ENCODE measurements around the gene TMCO4.

The TMCO4 gene

DNA sequence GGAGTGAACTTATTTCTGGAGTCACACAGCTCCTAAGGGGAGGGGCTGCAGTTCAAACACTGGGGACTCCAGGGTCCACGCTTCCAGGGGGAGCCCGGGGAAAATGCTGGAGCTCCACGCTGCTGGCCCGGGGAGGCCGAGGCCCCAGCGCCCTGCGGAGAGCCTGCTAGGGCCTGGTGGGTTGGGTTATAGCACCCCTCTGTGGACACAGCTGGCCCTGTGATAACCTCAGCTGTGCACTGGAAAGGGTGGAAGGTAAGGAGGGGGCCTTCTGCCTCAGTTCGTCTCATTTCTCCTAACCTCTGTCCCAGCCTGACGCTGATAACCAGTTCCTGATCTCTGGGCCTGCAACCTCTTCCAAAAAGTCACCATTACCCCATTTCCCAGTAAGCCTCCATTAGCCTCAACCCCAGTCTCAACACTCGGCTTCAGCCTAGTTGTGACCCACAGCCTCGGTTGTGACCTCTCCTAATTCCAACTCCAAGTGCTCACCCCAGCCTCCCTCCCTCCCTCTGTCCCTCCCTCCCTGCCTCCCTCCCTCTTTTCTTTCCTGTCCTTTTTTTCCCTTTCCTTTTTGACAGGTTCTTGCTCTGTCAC is 148.5 kb downstream of the TMCO4 start:
- Histone ChIP-seq H3K9ac (ENCODE audit: low read length) (no peak overlapping the region), H3K27ac (ENCODE audit: low read depth, low read length) (no peak overlapping the region), H3K27me3 (ENCODE audit: insufficient read depth, low read length) (no peaks in the 10 kb centered on the region), H3K4me3 (ENCODE audit: low read depth, low read length) (no peak overlapping the region), H3K9me3 (ENCODE audit: insufficient read depth, low read depth, low read length) (no peaks in the 10 kb centered on the region), H4K12ac (ENCODE audit: low read depth, low read length) (no peak overlapping the region), H2BK5ac (ENCODE audit: low read depth, low read length, poor library complexity) (no peak overlapping the region), H3K4me1 (ENCODE audit: control insufficient read depth in 1 of 2, insufficient read depth in 2 of 2, low read length in 2 of 2) (peaks cover 3 to 7% of the 10 kb centered on the region in 2 experiments), H4K8ac (ENCODE audit: low read depth, low read length) (no peak overlapping the region), H3K79me1 (ENCODE audit: low read length) (no peaks in the 10 kb centered on the region), H3K23ac (ENCODE audit: low read length) (no peak overlapping the region), H3K36me3 (ENCODE audit: control insufficient read depth in 1 of 2, insufficient read depth in 2 of 2, low read length in 2 of 2) (no peaks in the 10 kb centered on the region), H2BK120ac (ENCODE audit: insufficient read depth, low read length, poor library complexity) (no peak overlapping the region), H3K14ac (ENCODE audit: low read length) (no peak overlapping the region), H3K4ac (ENCODE audit: low read depth, low read length) (no peak overlapping the region), H2AK5ac (ENCODE audit: low read length) (no peak overlapping the region), H3K79me2 (ENCODE audit: control insufficient read depth, insufficient read depth, low read length, poor library complexity) (no peaks in the 10 kb centered on the region), H4K91ac (ENCODE audit: low read depth, low read length) (no peak overlapping the region), H2AFZ (ENCODE audit: insufficient read depth, low read length, poor library complexity) (no peak overlapping the region), H3K18ac (ENCODE audit: low read length) (no peak overlapping the region), H2BK12ac (ENCODE audit: low read length) (no peak overlapping the region), H3K4me2 (ENCODE audit: low read length) (no peak overlapping the region)
- DNase-seq: peak; percentile 12 to 44
- WGBS (ENCODE audit: extremely low coverage, insufficient coverage, insufficient read length): no CpG with 5 or more reads among the region's 11 CpGs

DNA sequence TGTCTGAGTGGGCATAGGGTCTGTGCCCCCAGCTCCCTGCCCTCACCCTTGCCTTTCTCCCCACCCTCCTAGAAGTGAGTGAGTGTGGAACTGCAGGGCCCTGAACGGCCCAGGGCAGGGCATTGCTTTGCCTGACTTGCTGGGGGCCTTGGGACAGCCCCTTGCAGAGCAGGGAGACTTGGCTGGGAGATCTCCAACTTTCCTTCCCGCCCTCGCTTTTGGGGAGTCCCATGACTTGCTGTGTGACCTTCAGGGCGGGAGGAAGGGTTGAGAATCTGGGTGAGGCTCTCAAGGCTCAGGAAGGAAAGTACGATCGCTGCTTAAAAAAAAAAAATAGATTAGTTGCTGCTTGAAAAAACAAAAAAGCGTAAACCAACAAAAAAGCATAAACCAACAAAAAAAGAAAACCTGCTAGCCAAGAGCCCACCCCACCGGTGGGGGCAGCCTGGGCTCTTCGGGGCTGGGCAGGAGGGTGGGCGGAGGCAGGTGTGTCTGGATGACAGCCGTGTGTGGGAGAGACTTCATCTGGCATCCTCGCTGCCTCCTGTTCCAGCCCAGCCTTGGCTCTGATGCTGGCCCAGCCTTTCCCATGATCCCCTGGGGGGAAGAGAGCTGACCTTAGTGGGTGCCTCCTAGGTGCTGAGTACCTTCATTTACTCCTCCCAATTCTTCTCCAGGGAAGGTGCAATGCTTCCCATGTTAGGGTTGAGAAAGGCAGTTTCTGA is 149.1 kb downstream of the TMCO4 start:
- H4K12ac ChIP-seq (ENCODE audit: low read depth, low read length): no peak overlapping the region
- no peak for DNase-seq
- H2AFZ ChIP-seq (ENCODE audit: insufficient read depth, low read length, poor library complexity): no peak overlapping the region
- no peaks in the 10 kb centered on the region for H3K9me3 ChIP-seq (ENCODE audit: insufficient read depth, low read depth, low read length)
- no peak overlapping the region for H4K8ac ChIP-seq (ENCODE audit: low read depth, low read length)
- no CpG with 5 or more reads among the region's 12 CpGs for WGBS (ENCODE audit: extremely low coverage, insufficient coverage, insufficient read length)
- H2BK120ac ChIP-seq (ENCODE audit: insufficient read depth, low read length, poor library complexity): no peak overlapping the region
- H3K4ac ChIP-seq (ENCODE audit: low read depth, low read length): no peak overlapping the region
- H3K14ac ChIP-seq (ENCODE audit: low read length): no peak overlapping the region
- H3K4me1 ChIP-seq (ENCODE audit: control insufficient read depth in 1 of 2, insufficient read depth in 2 of 2, low read length in 2 of 2): peaks cover 3 to 10% of the 10 kb centered on the region in 2 experiments
- no peak overlapping the region for H2BK5ac ChIP-seq (ENCODE audit: low read depth, low read length, poor library complexity)
- H3K79me1 ChIP-seq (ENCODE audit: low read length): no peaks in the 10 kb centered on the region
- H3K23ac ChIP-seq (ENCODE audit: low read length): no peak overlapping the region
- H3K27ac ChIP-seq (ENCODE audit: low read depth, low read length): no peak overlapping the region
- H3K27me3 ChIP-seq (ENCODE audit: insufficient read depth, low read length): no peaks in the 10 kb centered on the region
- no peak overlapping the region for H2BK12ac ChIP-seq (ENCODE audit: low read length)
- H2AK5ac ChIP-seq (ENCODE audit: low read length): no peak overlapping the region
- H3K18ac ChIP-seq (ENCODE audit: low read length): no peak overlapping the region
- H3K4me3 ChIP-seq (ENCODE audit: low read depth, low read length): no peak overlapping the region
- H3K79me2 ChIP-seq (ENCODE audit: control insufficient read depth, insufficient read depth, low read length, poor library complexity): no peaks in the 10 kb centered on the region
- H3K9ac ChIP-seq (ENCODE audit: low read length): no peak overlapping the region
- no peaks in the 10 kb centered on the region for H3K36me3 ChIP-seq (ENCODE audit: control insufficient read depth in 1 of 2, insufficient read depth in 2 of 2, low read length in 2 of 2)
- H3K4me2 ChIP-seq (ENCODE audit: low read length): no peak overlapping the region
- no peak overlapping the region for H4K91ac ChIP-seq (ENCODE audit: low read depth, low read length)

DNA sequence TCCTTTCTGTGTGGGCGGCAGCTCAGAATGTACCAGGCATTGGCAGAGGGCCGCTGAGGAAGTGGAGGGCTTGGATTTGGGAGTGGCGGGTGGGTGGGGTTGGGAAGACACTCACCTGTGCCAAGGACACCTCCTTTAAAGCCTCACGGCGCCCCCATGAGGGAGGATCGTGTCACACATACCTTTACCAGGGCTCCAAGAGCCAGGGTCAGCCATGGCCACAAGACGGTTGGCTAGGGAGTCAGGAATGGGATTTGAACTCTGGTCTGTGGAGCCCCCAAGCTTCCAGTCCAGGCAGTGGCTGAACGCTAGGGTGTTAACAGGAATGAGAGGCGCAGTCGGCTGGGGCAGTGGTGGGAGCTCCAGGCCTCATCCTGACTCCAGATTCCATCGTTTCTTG is 151.0 kb downstream of the TMCO4 start:
- no peak overlapping the region for H2BK12ac ChIP-seq (ENCODE audit: low read length)
- peak in 1 of 2 donors; percentile 30 for DNase-seq
- no peak overlapping the region for H2AFZ ChIP-seq (ENCODE audit: insufficient read depth, low read length, poor library complexity)
- H3K27ac ChIP-seq (ENCODE audit: low read depth, low read length): no peak overlapping the region
- H2BK120ac ChIP-seq (ENCODE audit: insufficient read depth, low read length, poor library complexity): no peak overlapping the region
- H3K9ac ChIP-seq (ENCODE audit: low read length): no peak overlapping the region
- no peak overlapping the region for H4K91ac ChIP-seq (ENCODE audit: low read depth, low read length)
- H3K14ac ChIP-seq (ENCODE audit: low read length): no peak overlapping the region
- H3K4me1 ChIP-seq (ENCODE audit: control insufficient read depth in 1 of 2, insufficient read depth in 2 of 2, low read length in 2 of 2): peaks cover 3 to 12% of the 10 kb centered on the region in 2 experiments
- no peak overlapping the region for H3K23ac ChIP-seq (ENCODE audit: low read length)
- H3K4ac ChIP-seq (ENCODE audit: low read depth, low read length): no peak overlapping the region
- no peak overlapping the region for H3K4me2 ChIP-seq (ENCODE audit: low read length)
- peaks cover 2% of the 10 kb centered on the region for H3K9me3 ChIP-seq (ENCODE audit: insufficient read depth, low read depth, low read length)
- H4K12ac ChIP-seq (ENCODE audit: low read depth, low read length): no peak overlapping the region
- no peak overlapping the region for H2AK5ac ChIP-seq (ENCODE audit: low read length)
- H3K79me1 ChIP-seq (ENCODE audit: low read length): peaks cover 5% of the 10 kb centered on the region
- H3K4me3 ChIP-seq (ENCODE audit: low read depth, low read length): no peak overlapping the region
- H3K18ac ChIP-seq (ENCODE audit: low read length): no peak overlapping the region
- H3K27me3 ChIP-seq (ENCODE audit: insufficient read depth, low read length): peaks cover 13% of the 10 kb centered on the region
- no peak overlapping the region for H2BK5ac ChIP-seq (ENCODE audit: low read depth, low read length, poor library complexity)
- no peaks in the 10 kb centered on the region for H3K36me3 ChIP-seq (ENCODE audit: control insufficient read depth in 1 of 2, insufficient read depth in 2 of 2, low read length in 2 of 2)
- WGBS (ENCODE audit: extremely low coverage, insufficient coverage, insufficient read length): no CpG with 5 or more reads among the region's 11 CpGs
- H4K8ac ChIP-seq (ENCODE audit: low read depth, low read length): no peak overlapping the region
- peaks cover 3% of the 10 kb centered on the region for H3K79me2 ChIP-seq (ENCODE audit: control insufficient read depth, insufficient read depth, low read length, poor library complexity)

DNA sequence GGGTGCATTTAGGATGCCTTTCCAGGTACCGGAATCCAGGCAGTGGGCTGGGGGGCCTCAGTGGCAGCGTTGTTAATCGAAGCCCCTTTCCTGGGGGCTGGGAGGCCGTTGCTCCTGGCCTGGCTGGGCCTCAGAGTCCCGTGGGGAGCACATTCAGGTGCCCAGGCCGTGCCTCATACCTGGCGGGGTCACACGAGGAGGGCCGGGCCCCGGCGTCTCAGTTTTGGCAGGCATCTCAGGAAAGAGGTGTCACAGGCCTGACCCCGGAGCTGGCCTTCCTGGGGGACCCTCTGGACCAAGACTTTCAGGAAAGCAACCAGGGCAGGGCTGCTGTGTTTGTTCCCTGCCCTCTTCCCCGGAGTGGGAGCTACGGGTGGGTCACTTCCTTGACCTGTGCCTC is 151.5 kb downstream of the TMCO4 start:
- H3K18ac ChIP-seq (ENCODE audit: low read length): no peak overlapping the region
- no peak overlapping the region for H3K4ac ChIP-seq (ENCODE audit: low read depth, low read length)
- no peaks in the 10 kb centered on the region for H3K36me3 ChIP-seq (ENCODE audit: control insufficient read depth in 1 of 2, insufficient read depth in 2 of 2, low read length in 2 of 2)
- H3K27me3 ChIP-seq (ENCODE audit: insufficient read depth, low read length): peaks cover 18% of the 10 kb centered on the region
- H3K23ac ChIP-seq (ENCODE audit: low read length): no peak overlapping the region
- H3K4me3 ChIP-seq (ENCODE audit: low read depth, low read length): no peak overlapping the region
- H3K79me1 ChIP-seq (ENCODE audit: low read length): peaks cover 5% of the 10 kb centered on the region
- no peak overlapping the region for H2BK12ac ChIP-seq (ENCODE audit: low read length)
- H3K79me2 ChIP-seq (ENCODE audit: control insufficient read depth, insufficient read depth, low read length, poor library complexity): peaks cover 3% of the 10 kb centered on the region
- H3K9ac ChIP-seq (ENCODE audit: low read length): no peak overlapping the region
- no peak overlapping the region for H3K14ac ChIP-seq (ENCODE audit: low read length)
- H3K9me3 ChIP-seq (ENCODE audit: insufficient read depth, low read depth, low read length): peaks cover 2% of the 10 kb centered on the region
- peaks cover under 1 to 14% of the 10 kb centered on the region in 2 experiments for H3K4me1 ChIP-seq (ENCODE audit: control insufficient read depth in 1 of 2, insufficient read depth in 2 of 2, low read length in 2 of 2)
- H4K91ac ChIP-seq (ENCODE audit: low read depth, low read length): no peak overlapping the region
- H2BK5ac ChIP-seq (ENCODE audit: low read depth, low read length, poor library complexity): no peak overlapping the region
- no peak overlapping the region for H4K8ac ChIP-seq (ENCODE audit: low read depth, low read length)
- WGBS (ENCODE audit: extremely low coverage, insufficient coverage, insufficient read length): no CpG with 5 or more reads among the region's 14 CpGs
- H3K27ac ChIP-seq (ENCODE audit: low read depth, low read length): no peak overlapping the region
- no peak overlapping the region for H2BK120ac ChIP-seq (ENCODE audit: insufficient read depth, low read length, poor library complexity)
- no peak overlapping the region for H2AK5ac ChIP-seq (ENCODE audit: low read length)
- H3K4me2 ChIP-seq (ENCODE audit: low read length): no peak overlapping the region
- no peak overlapping the region for H4K12ac ChIP-seq (ENCODE audit: low read depth, low read length)
- no peak for DNase-seq
- H2AFZ ChIP-seq (ENCODE audit: insufficient read depth, low read length, poor library complexity): no peak overlapping the region
